Right kidney (tissue), 1 donor: ENCODE data around the gene SLC6A13.
"Not testable (repeated sequence)": the region's sequence is repeated elsewhere in the genome, so short reads cannot be mapped to it uniquely, and the experiment has no call there.

ENCODE experiments used
- DNase-seq: peaks from one replicate; pipeline ENCODE4 v3.0.0-alpha.2; 2016

The SLC6A13 gene

GRCh38 chr12:197911-198695 is 64.5 kb downstream of the SLC6A13 start:
- no peak for DNase-seq

- no peak for DNase-seq
These were observed 65.3 kb downstream of the SLC6A13 start for GRCh38 chr12:197347-197746.

- no peak for DNase-seq
These were observed 66.2 kb downstream of the SLC6A13 start for GRCh38 chr12:196436-196835.

- no peak for DNase-seq
These were observed 66.7 kb downstream of the SLC6A13 start for GRCh38 chr12:195951-196350.

- DNase-seq, result no peak
These were observed 67.5 kb downstream of the SLC6A13 start for GRCh38 chr12:195156-195555.

GRCh38 chr12:194276-194675 is 68.4 kb downstream of the SLC6A13 start:
- DNase-seq, result no peak

- DNase-seq, result no peak
These were observed 69.4 kb downstream of the SLC6A13 start for GRCh38 chr12:193261-193660.

GRCh38 chr12:191541-191940 is 71.1 kb downstream of the SLC6A13 start:
- DNase-seq, result no peak

GRCh38 chr12:190881-191280 is 71.8 kb downstream of the SLC6A13 start:
- no peak for DNase-seq

- no peak for DNase-seq
These were observed 73.0 kb downstream of the SLC6A13 start for GRCh38 chr12:189622-189962.

- DNase-seq, result peak; percentile 85
These were observed 73.6 kb downstream of the SLC6A13 start for GRCh38 chr12:188910-189621.

GRCh38 chr12:187986-188909 is 74.4 kb downstream of the SLC6A13 start:
- not testable (repeated sequence) for DNase-seq

- DNase-seq, result no peak
These were observed 76.5 kb downstream of the SLC6A13 start for GRCh38 chr12:186006-186625.

GRCh38 chr12:185576-185955 is 77.1 kb downstream of the SLC6A13 start:
- no peak for DNase-seq

- DNase-seq, result no peak
These were observed 77.6 kb downstream of the SLC6A13 start for GRCh38 chr12:184811-185575.

- DNase-seq, result no peak
These were observed 80.2 kb downstream of the SLC6A13 start for GRCh38 chr12:182381-182892.

GRCh38 chr12:181921-182320 is 80.7 kb downstream of the SLC6A13 start:
- DNase-seq, result no peak

GRCh38 chr12:180445-180844 is 82.2 kb downstream of the SLC6A13 start:
- no peak for DNase-seq

GRCh38 chr12:179885-180284 is 82.8 kb downstream of the SLC6A13 start:
- no peak for DNase-seq

- no peak for DNase-seq
These were observed 83.3 kb downstream of the SLC6A13 start for GRCh38 chr12:179131-179884.

- DNase-seq, result no peak
These were observed 83.9 kb downstream of the SLC6A13 start for GRCh38 chr12:178829-179109.
